CD14-positive monocyte (primary cell): ENCODE results near the gene TIMP1. TPM values are rescaled to one million over a fixed set of nuclear protein-coding genes. Genes with fewer than 3 reads are reported as not detected.
A peak's percentile ranks its signal among the peaks of the same experiment; 100 is the strongest.

Experiments
- DNase-seq, 3 donors: peaks; one replicate each; pipeline ENCODE4 v3.0.0-alpha.2; 2011 to 2022
- H2AFZ ChIP-seq: 2 replicates; pipeline ENCODE4 v1.6.0; 2012; ENCODE audit warnings: mild to moderate bottlenecking, low read depth, low read length, inconsistent platforms; ENCODE audit not compliant: insufficient read depth, poor library complexity, severe bottlenecking
- H3K27ac ChIP-seq, 2 donors: 1 replicate in 1 of 2; 2 replicates in 1 of 2; pipeline ENCODE4 v1.5.1; 2012 to 2013; ENCODE audit warnings: low read length in 2 of 2, control low read depth in 1 of 2, inconsistent platforms in 1 of 2, low read depth in 1 of 2, mild to moderate bottlenecking in 1 of 2
- H3K27me3 ChIP-seq, 2 donors: one replicate each; pipeline versions ENCODE4 v1.6.0 to v1.6.1; 2011 to 2013; ENCODE audit warnings: low read length in 2 of 2; ENCODE audit not compliant: control insufficient read depth in 2 of 2, insufficient read depth in 2 of 2
- H3K36me3 ChIP-seq, 2 donors: replicated peaks in 1 of 2; 1 replicate in 1 of 2; 2 replicates in 1 of 2; pipeline versions ENCODE4 v1.5.1 to v1.6.1; 2012 to 2013; ENCODE audit warnings: low read length in 2 of 2, control low read depth in 1 of 2, inconsistent platforms in 1 of 2, mild to moderate bottlenecking in 1 of 2; ENCODE audit not compliant: insufficient read depth in 2 of 2, control insufficient read depth in 1 of 2
- H3K4me1 ChIP-seq, 2 donors: 1 replicate in 1 of 2; 2 replicates in 1 of 2; pipeline versions ENCODE4 v1.5.1 to v1.6.1; 2012 to 2013; ENCODE audit warnings: low read length in 2 of 2, control low read depth in 1 of 2, inconsistent platforms in 1 of 2, mild to moderate bottlenecking in 1 of 2, moderate library complexity in 1 of 2; ENCODE audit not compliant: insufficient read depth in 2 of 2, control insufficient read depth in 1 of 2
- H3K4me2 ChIP-seq: replicated peaks from 2 replicates; pipeline ENCODE3; 2012; ENCODE audit warnings: low read length, moderate library complexity, mild to moderate bottlenecking; ENCODE audit not compliant: poor library complexity, severe bottlenecking; ENCODE audit errors: extremely low read depth
- H3K4me3 ChIP-seq, 3 experiments: fragments of 200-600 bp in 1 of 3; sonication (generic) in 1 of 3; replicated peaks in 1 of 3; 1 replicate in 2 of 3; 2 replicates in 1 of 3; pipeline ENCODE4 v1.5.1; 2011 to 2013; ENCODE audit warnings: low read length in 3 of 3, mild to moderate bottlenecking in 3 of 3, control low read depth in 2 of 3, low read depth in 2 of 3, inconsistent platforms in 1 of 3, moderate library complexity in 1 of 3
- H3K79me2 ChIP-seq: 2 replicates; pipeline ENCODE4 v1.6.0; 2012; ENCODE audit warnings: mild to moderate bottlenecking, control low read depth, inconsistent platforms, low read length, moderate library complexity; ENCODE audit not compliant: insufficient read depth
- H3K9ac ChIP-seq: 2 replicates; pipeline ENCODE4 v1.6.0; 2017; ENCODE audit warnings: low read length, mild to moderate bottlenecking; ENCODE audit not compliant: insufficient read depth, poor library complexity, severe bottlenecking
- H3K9me3 ChIP-seq, 2 donors: replicated peaks in 1 of 2; 1 replicate in 1 of 2; 2 replicates in 1 of 2; pipeline versions ENCODE4 v1.5.1 to v1.6.1; 2012 to 2013; ENCODE audit warnings: low read length in 2 of 2, control low read depth in 1 of 2; ENCODE audit not compliant: control insufficient read depth in 1 of 2, insufficient read depth in 1 of 2
- H4K20me1 ChIP-seq: 2 replicates; pipeline ENCODE4 v1.6.0; 2012; ENCODE audit warnings: mild to moderate bottlenecking, low read length, control low read depth, moderate library complexity; ENCODE audit not compliant: insufficient read depth
- H3K27ac Mint-ChIP-seq, 7 donors: one replicate each; pipeline ENCODE4 v1.8.0; 2020; ENCODE audit warnings: mild to moderate bottlenecking in 7 of 7, mixed read lengths in 7 of 7, moderate library complexity in 6 of 7, inconsistent platforms in 2 of 7
- H3K27me3 Mint-ChIP-seq, 3 donors: one replicate each; pipeline ENCODE4 v1.8.0; 2021 to 2022; ENCODE audit warnings: low read depth in 3 of 3, mild to moderate bottlenecking in 3 of 3, mixed read lengths in 3 of 3, moderate library complexity in 3 of 3, inconsistent platforms in 1 of 3
- H3K36me3 Mint-ChIP-seq, 2 donors: one replicate each; pipeline ENCODE4 v1.8.0; 2020; ENCODE audit warnings: mixed read lengths in 2 of 2, inconsistent platforms in 1 of 2, mild to moderate bottlenecking in 1 of 2
- H3K4me1 Mint-ChIP-seq: one replicate; pipeline ENCODE4 v1.8.0; 2020; ENCODE audit warnings: mild to moderate bottlenecking, mixed read lengths
- H3K4me3 Mint-ChIP-seq, 2 donors: one replicate each; pipeline ENCODE4 v1.8.0; 2020; ENCODE audit warnings: mild to moderate bottlenecking in 2 of 2, mixed read lengths in 2 of 2, moderate library complexity in 1 of 2
- H3K9me3 Mint-ChIP-seq, 7 donors: one replicate each; pipeline ENCODE4 v1.8.0; 2020 to 2022; ENCODE audit warnings: mixed read lengths in 7 of 7, mild to moderate bottlenecking in 6 of 7, moderate library complexity in 6 of 7, inconsistent platforms in 2 of 7
- WGBS: methylation state at CpG from one replicate; pipeline ENCODE4 v1.1.5; 2013; ENCODE audit warnings: missing lambda C conversion rate; ENCODE audit not compliant: insufficient coverage; 5-methylcytosine and 5-hydroxymethylcytosine counted together
- intact Hi-C, 2 donors: fragments of 100-400 bp; cut with micrococcal nuclease; formaldehyde crosslinking; loops; one replicate each; pipeline versions ENCODE4 v1.15.0 to v1.15.1; 2023
- polyA plus RNA-seq, 3 donors: library from polyadenylated mRNA; depleted of rRNA in 1 of 3; unstranded in 2 of 3; stranded (reverse) in 1 of 3; fragments of 300-500 nt in 2 of 3; fragments of >200 nt in 1 of 3; fragmentation: Illumina TruSeq in 2 of 3; gene quantifications; 1 replicate in 2 of 3; 2 replicates in 1 of 3; pipeline ENCODE4 v1.2.3, GENCODE V29; 2012 to 2021
- TF ChIP-seq, protein P1 (sequence below): fragments of 200-600 bp; IDR thresholded peaks from one replicate; pipeline ENCODE4 v1.8.0; 2022; ENCODE audit warnings: antibody characterized with exemption, mild to moderate bottlenecking

The TIMP1 gene
- polyA plus RNA-seq, 3 donors, result 591 to 682 (median 632) TPM

GRCh38 chrX:47614618-47615017 lies 32.4 kb downstream of the TIMP1 start:
- Mint-ChIP-seq H3K4me3 (no peak overlapping the region), H3K36me3 (no peaks in the 10 kb centered on the region), H3K27me3 (peaks cover 8 to 18% (median 10%) of the 10 kb centered on the region in 3 donors), H3K4me1 (peaks cover 17% of the 10 kb centered on the region), H3K9me3 (peaks cover 0 to 11% (median 2%) of the 10 kb centered on the region in 7 donors), H3K27ac (no peak overlapping the region)
- Histone ChIP-seq H4K20me1 (no peaks in the 10 kb centered on the region), H3K4me1 (peaks cover 11 to 16% of the 10 kb centered on the region in 2 donors), H3K27me3 (peaks cover 0 to 6% of the 10 kb centered on the region in 2 donors), H3K9ac (no peak overlapping the region), H3K36me3 (no peaks in the 10 kb centered on the region), H3K4me2 (no peak overlapping the region), H3K9me3 (no peaks in the 10 kb centered on the region), H2AFZ (no peak overlapping the region), H3K4me3 (no peak overlapping the region), H3K79me2 (no peaks in the 10 kb centered on the region), H3K27ac (no peak overlapping the region)
- 94% methylated on average over 3 of the region's 5 CpGs for WGBS
- intact Hi-C loops, result loop anchor here in 1 of 2 donors (5.0 kb wide), 1 partner anchor 37 kb away; no protein-coding TSS in a partner anchor
- TF ChIP-seq, protein P1, sequence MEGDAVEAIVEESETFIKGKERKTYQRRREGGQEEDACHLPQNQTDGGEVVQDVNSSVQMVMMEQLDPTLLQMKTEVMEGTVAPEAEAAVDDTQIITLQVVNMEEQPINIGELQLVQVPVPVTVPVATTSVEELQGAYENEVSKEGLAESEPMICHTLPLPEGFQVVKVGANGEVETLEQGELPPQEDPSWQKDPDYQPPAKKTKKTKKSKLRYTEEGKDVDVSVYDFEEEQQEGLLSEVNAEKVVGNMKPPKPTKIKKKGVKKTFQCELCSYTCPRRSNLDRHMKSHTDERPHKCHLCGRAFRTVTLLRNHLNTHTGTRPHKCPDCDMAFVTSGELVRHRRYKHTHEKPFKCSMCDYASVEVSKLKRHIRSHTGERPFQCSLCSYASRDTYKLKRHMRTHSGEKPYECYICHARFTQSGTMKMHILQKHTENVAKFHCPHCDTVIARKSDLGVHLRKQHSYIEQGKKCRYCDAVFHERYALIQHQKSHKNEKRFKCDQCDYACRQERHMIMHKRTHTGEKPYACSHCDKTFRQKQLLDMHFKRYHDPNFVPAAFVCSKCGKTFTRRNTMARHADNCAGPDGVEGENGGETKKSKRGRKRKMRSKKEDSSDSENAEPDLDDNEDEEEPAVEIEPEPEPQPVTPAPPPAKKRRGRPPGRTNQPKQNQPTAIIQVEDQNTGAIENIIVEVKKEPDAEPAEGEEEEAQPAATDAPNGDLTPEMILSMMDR, result no peak
- no peak for DNase-seq

DNA sequence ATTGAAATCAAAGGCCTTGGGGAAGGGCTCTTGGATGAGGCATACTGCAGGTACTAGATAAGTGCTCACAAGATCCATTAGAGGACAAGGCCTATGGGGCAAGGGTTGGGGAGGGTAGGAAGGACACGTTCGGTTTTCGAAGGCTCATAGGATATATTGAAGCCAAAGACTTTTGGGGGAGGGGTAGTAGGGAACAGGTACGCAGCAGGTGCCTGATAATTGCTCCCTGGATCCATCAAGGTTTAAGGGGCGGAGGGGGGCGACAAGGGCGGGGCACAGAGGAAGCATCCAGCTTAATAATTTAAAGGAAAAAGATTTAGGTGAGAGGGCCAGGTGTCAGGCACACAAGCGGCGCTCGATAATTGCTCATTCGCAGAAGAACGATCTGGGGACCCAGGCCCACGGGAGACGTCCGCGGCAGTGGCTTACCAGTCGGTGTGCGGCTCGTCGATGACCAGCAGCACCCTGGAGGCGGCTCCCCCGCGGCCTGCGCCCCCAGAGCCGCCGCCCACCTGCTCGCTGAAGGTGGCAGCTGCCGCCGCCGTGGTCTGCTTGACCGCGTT lies 36.8 kb downstream of the TIMP1 start:
- intact Hi-C loops, result loop anchor here in 1 of 2 donors (5.0 kb wide), 1 partner anchor 42 kb away; no protein-coding TSS in a partner anchor
- Mint-ChIP-seq H3K27me3 (peaks cover 11 to 24% (median 12%) of the 10 kb centered on the region in 3 donors), H3K36me3 (peaks cover under 1 to 1% of the 10 kb centered on the region in 2 donors), H3K4me1 (peaks cover 13% of the 10 kb centered on the region), H3K9me3 (peaks cover 0 to 10% (median 2%) of the 10 kb centered on the region in 7 donors), H3K27ac (no peak overlapping the region), H3K4me3 (peak overlapping the region in 1 of 2 donors; percentile 71)
- WGBS, result 23% methylated on average over 22 of the region's 32 CpGs
- no peaks in the 10 kb centered on the region for H3K36me3 ChIP-seq
- peak overlapping the region; percentile 57 for H3K4me2 ChIP-seq
- TF ChIP-seq, protein P1, result no peak
- DNase-seq, result no peak
- no peak overlapping the region for H3K9ac ChIP-seq
- H4K20me1 ChIP-seq, result peaks cover 18% of the 10 kb centered on the region
- peaks cover 9 to 14% of the 10 kb centered on the region in 2 donors for H3K4me1 ChIP-seq
- peak overlapping the region in 1 of 3 experiments; percentile 51 for H3K4me3 ChIP-seq
- no peak overlapping the region for H2AFZ ChIP-seq
- H3K27ac ChIP-seq, result no peak overlapping the region
- H3K79me2 ChIP-seq, result no peaks in the 10 kb centered on the region
- H3K9me3 ChIP-seq, result no peaks in the 10 kb centered on the region
- peaks cover 0 to 4% of the 10 kb centered on the region in 2 donors for H3K27me3 ChIP-seq
